HG03354 (cell line): ENCODE measurements around the gene TMEM259.

ENCODE experiments used
- ATAC-seq: cut with Tn5 transposase; IDR thresholded peaks from one replicate; pipeline ENCODE4 v1.9.1; 2021; ENCODE audit warnings: mild to moderate bottlenecking; ENCODE audit not compliant: unreplicated experiment, poor library complexity, severe bottlenecking

The TMEM259 gene

DNA sequence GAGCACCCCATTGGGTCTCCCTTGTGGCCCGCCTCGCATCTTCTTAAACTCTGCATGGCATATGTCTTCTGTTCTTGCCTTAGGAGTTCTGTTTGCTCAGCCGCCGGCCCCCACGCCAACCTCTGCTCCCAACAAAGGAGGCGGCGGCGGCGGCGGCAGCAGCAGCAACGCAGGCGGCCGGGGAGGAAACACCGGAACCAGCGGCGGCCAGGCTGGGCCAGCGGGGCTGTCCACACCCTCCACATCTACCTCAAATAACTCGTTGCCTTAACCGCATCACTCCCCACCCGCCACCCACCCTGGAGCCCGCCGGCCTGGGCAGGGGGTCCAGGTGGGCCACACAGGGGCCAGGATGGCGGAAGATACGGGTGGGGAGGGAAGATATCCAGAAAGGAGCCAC, 49.1 kb downstream of the TMEM259 start:
- no peak for ATAC-seq

DNA sequence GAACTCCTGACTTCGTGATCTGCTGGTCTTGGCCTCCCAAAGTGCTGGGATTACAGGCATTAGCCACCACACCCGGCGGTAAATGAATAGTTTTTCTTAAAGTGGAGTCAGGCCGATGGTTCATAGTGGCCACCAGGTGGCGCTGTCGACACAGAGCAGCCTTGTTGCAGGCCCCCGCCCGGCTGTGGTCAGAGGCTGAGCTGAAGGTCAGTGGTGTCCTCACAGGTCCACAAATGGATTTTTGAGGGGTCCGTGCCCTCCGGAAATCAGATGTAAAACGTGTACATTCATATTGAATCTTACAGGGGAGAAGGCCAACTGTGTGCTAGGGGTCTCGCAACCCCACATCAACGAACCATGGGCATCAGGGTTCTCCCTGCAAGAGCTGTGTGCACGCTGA, 50.2 kb downstream of the TMEM259 start:
- ATAC-seq = no peak

- no peak for ATAC-seq
Measured at GRCh38 chr19:966485-967088, 54.3 kb downstream of the TMEM259 start.

- no peak for ATAC-seq
Measured at GRCh38 chr19:964761-965694, 55.9 kb downstream of the TMEM259 start.

DNA sequence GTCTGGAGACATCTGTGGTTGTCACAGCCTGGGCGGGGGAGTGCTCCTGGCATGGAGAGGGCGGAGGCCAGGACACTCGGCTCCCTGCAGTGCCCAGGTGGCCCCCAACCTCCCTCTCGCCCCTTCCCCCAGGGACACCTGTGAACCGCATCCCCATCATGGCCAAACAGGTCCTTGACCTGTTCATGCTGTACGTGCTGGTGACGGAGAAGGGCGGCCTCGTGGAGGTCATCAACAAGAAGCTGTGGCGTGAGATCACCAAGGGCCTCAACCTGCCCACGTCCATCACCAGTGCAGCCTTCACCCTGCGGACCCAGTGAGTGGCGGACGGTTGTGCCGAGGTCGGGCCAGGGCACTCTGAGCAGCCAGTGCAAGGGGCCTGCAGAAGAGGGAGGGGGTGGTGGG, 56.8 kb downstream of the TMEM259 start:
- no peak for ATAC-seq

GRCh38 chr19:963486-963951, 57.4 kb downstream of the TMEM259 start:
- no peak for ATAC-seq

GRCh38 chr19:962683-963400, 58.1 kb downstream of the TMEM259 start:
- no peak for ATAC-seq

GRCh38 chr19:961866-962620, 58.9 kb downstream of the TMEM259 start:
- ATAC-seq = no peak

DNA sequence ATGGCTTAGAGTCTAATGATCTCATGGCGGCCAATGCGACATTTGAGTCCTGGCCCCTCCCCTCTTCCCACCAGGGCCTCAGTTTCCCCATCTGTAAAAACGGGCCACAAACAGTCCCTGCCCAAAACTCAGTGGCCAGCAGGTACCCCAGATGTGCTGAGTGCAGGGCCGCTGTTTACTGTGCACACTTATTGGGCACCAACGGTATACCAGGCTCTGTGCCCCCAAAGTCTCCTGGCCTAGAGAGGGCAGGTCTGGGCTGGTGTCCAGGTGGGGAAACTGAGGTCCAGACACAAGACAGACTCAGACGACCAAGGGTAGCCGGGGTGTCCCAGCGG, 60.4 kb downstream of the TMEM259 start:
- ATAC-seq = no peak

- no peak for ATAC-seq
Measured at GRCh38 chr19:960020-960419, 60.9 kb downstream of the TMEM259 start.
